Activated T-cell treated with anti-CD3 and anti-CD28 coated beads for 4 hours (primary cell): ENCODE results near the gene SOHLH2.

Source experiments
- DNase-seq: peaks from one replicate; pipeline ENCODE4 v3.0.0-alpha.2; 2020

Gene SOHLH2

DNA sequence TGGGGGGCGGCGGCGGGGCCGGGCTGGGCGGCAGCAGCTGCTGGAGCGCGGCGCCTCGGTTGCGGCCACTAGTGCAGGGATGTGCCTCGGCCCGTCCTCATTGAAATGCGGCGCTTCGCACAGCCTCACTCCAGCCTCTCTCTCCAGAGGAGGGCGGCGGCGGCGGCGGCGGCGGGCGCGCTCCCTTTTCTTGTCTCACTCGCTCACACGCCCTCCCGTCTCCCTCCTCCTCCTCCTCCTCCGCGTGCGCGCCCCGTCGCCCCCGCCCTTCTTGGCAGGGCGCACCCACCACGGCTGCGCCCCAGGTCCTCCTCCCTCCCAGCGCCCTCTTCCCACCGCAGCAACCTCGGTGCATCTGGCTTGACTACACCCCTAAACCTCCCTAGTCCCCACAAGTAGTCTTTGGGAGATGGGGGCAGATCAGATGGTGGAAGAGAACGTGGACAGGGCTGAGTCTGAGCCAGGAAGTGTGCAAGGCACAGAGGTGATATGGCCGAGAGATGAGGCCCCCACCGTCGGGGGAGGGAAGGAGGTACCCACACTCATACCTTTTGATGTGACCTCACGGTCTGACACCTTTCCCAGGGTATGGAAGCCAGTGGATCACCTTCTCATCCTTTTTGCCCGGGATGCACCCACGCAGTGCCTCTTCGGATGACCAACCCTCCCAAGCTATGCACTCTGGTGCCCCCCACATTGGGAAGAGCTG lies 83.0 kb downstream of the SOHLH2 start, which contains the start of gene DCLK1:
TSS of gene DCLK1 (minus strand) at position 161 of the 709 bp plus-strand sequence.
- DNase-seq = no peak

DNA sequence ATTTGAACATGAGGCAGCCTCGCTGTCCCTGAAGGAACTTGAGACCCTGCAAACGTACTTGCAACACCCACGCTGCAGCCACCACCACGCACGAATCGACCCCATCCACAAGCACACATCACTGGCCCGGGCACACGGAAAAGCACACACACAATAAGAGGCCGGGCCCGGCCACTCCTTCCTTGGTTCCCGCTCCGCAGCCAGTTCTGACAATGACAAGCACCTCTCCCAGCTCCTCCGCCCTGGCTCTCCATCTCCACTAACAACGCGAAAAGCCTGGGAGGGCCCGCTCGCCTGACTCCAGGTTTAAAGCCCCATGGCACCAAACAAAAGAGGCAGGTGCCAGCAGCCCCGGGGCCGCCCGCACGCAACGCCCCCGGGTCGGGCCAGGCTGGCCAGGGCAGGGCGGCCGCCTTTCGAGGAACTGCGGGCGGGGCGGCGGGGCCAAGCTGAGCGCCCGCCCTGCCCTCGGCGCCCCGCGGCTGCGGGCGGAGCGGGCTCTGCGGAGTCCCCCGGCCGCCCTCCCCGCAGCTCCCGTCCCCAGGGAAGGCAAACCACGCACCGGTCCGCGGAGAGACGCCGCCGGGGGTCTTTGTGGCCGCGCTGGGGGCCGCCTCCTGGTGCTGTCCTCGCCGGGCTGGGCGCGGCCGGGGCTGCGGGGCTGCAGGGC lies 83.7 kb downstream of the SOHLH2 start:
- DNase-seq = no peak

DNA sequence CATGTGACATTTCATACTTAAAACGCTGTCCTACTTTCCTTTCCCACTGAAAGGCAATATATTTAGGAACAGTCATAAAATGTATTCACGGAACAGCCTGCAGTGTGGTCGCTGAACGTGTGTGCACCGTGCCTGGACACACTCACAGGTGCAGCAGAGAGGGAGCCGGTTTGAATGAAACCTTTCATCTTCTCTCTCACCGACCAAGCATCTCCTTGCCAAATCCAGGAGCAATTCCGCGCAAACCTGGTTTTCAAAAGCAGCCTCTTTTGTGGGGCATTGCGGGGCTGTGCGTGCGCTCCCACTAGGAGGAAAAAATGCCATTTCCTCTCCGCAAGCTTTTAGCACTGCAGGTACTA lies 84.2 kb downstream of the SOHLH2 start:
- DNase-seq = no peak

DNA sequence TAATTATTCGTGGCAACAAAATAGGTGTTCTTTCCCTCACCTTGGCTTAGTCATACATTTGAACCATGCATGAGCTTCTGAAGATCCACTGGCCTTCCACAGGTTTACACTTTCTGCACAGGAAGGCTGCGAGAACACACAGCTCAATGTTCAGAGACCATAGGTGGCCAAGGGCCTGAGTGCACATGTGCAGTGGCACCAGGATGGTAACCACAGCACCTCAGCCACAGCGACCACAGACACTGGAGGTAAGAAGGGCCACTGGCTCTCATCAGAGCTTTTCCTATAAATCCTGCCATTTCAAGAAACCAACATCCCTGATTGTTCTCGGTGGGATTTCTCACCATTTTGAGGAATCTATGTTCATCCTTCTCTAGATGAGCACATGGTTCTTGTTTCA lies 84.8 kb downstream of the SOHLH2 start:
- DNase-seq = no peak

DNA sequence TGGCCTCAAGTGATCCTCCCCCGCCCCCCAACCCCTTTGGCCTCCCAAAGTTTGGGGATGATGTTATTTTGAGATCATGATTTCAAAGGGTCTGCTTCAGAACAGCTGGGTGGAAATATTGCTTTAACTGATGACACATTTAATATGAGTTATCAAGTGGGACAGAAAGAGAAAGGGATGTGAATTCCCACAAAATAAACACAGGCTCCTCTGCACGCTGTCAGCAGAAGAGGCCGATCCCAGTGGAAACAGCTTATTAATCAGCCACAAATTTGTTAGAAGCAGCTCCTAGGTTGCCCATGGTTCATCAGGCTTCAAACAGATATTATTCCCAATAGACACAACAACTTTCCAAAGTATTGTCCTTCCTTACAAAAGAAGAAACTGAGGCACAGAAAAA lies 87.9 kb downstream of the SOHLH2 start:
- DNase-seq = no peak

DNA sequence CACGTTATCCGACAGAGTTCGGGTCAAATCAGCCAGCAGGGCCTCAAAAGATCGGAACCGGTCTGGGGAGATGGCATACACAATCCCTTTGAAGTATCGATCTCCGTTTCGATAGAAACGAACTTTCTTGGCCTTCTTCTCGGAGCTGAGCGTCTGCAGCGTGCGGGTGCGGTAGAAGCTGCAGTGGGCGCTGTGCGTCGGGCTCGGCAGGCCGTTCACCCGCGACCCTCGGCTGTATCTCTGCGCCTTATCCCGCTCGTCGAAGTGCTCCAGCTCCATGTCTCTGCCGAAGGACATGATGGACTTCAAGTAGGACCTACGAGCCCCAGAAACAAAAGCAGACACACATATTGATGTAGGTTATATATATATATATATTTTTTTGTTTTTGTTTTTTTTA lies 88.5 kb downstream of the SOHLH2 start:
- DNase-seq = no peak

DNA sequence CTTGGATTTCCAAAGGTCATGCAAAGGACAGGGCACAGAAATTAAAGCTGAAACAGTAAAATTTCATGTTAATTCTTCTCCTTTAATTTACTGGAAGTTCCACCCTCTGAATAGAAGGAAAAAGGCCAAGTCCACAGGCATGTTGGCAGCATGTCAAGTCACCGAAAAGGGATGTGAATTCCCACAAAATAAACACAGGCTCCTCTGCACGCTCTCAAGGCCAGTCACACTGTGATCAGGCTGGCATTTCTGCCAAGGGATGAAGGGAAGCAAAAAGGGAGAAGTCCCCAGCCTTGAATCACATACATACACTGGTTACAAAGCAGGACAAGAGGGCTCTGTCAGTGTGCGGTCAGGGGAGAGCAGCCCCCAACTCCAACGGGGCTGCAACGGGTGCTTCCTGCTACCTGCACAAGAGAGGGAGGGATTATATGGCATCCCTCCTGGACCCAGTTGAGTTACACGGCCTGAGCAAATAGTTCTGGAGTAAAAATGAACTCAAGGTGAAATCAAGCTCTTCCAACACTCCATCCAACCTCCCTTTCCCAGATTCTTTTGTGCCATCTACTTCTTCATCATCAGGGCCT lies 90.0 kb downstream of the SOHLH2 start:
- DNase-seq = no peak
